Tibial nerve (tissue), 3 donors: ENCODE data around the gene RXYLT1.

Source experiments
- CTCF ChIP-seq, 5 experiments: fragments of 200-600 bp in 3 of 5; fragments of 450-650 bp in 2 of 5; sonication (generic) in 3 of 5; IDR thresholded peaks; one replicate each; pipeline ENCODE4 v1.5.1; 2016 to 2019; ENCODE audit warnings: antibody characterized with exemption in 5 of 5, mild to moderate bottlenecking in 3 of 5, moderate library complexity in 2 of 5
- POLR2A ChIP-seq, 2 donors: fragments of 450-650 bp; IDR thresholded peaks; one replicate each; pipeline ENCODE4 v1.6.1; 2017; ENCODE audit warnings: antibody characterized with exemption in 2 of 2, mild to moderate bottlenecking in 2 of 2, moderate library complexity in 2 of 2

GRCh38 chr12:63779498-63780481 is at the start of gene RXYLT1:
- TF ChIP-seq CTCF (IDR thresholded peaks at IDR 0.05), result peak in 2 of 5 experiments; percentile 13 to 43
- TF ChIP-seq POLR2A (IDR thresholded peaks at IDR 0.05), result peak; percentile 31 to 76
